ENCODE data around the gene ZNF532. TPM values are rescaled to one million over a fixed set of nuclear protein-coding genes. Genes with fewer than 3 reads are reported as not detected.

ZNF532 gene
- total RNA-seq, 4 donors from 2014 or later, result 16.2 to 26.9 (median 22.7) TPM

GRCh38 chr18:58992301-58993231 is 127.9 kb downstream of the ZNF532 start:
- H3K4me1 ChIP-seq, result peaks cover 0 to 6% (median 0%) of the 10 kb centered on the region in 4 donors
- H3K27me3 ChIP-seq, result no peaks in the 10 kb centered on the region
- H3K9me3 ChIP-seq, result peaks cover 0 to 3% of the 10 kb centered on the region in 2 donors
- peak overlapping the region; percentile 32 to 63 (median 52) for H3K27ac ChIP-seq
- intact Hi-C loops (cut with DNase I; ENCODE audit: low total_unique reads) (no loop called here), in situ Hi-C loops (cut with MboI; ENCODE audit: low pct_ligation_motif_present in 1 of 4, low pct_unique_long_range_greater_than_20kb in 1 of 4, low sequenced_read_pairs in 3 of 4) (no loop called here)
- TF ChIP-seq CTCF (IDR thresholded peaks at IDR 0.05) (no peak), EP300 (IDR thresholded peaks at IDR 0.05; ENCODE audit: low read depth) (no peak), POLR2A (IDR thresholded peaks at IDR 0.05) (no peak), POLR2AphosphoS5 (IDR thresholded peaks at IDR 0.05) (no peak)
- DNase-seq, result no peak
- WGBS, 2 donors (ENCODE audit: low coverage in 1 of 2), result 61 to 74% methylated on average over 12 to 16 of the region's 16 CpGs
- no peak overlapping the region for H3K4me3 ChIP-seq
- H3K36me3 ChIP-seq, result no peaks in the 10 kb centered on the region

GRCh38 chr18:58993260-58993659 is 128.6 kb downstream of the ZNF532 start:
- intact Hi-C loops (cut with DNase I; ENCODE audit: low total_unique reads), result no loop called here
- Histone ChIP-seq H3K36me3 (no peaks in the 10 kb centered on the region), H3K9me3 (peaks cover 0 to 3% of the 10 kb centered on the region in 2 donors), H3K4me3 (no peak overlapping the region), H3K27me3 (no peaks in the 10 kb centered on the region), H3K4me1 (peaks cover 0 to 6% (median 0%) of the 10 kb centered on the region in 4 donors), H3K27ac (peak overlapping the region in 3 of 4 donors; percentile 51 to 63 (median 52))
- DNase-seq, result no peak
- in situ Hi-C loops (cut with MboI; ENCODE audit: low pct_ligation_motif_present in 1 of 4, low pct_unique_long_range_greater_than_20kb in 1 of 4, low sequenced_read_pairs in 3 of 4), result no loop called here
- TF ChIP-seq POLR2A (IDR thresholded peaks at IDR 0.05) (no peak), POLR2AphosphoS5 (IDR thresholded peaks at IDR 0.05) (no peak), CTCF (IDR thresholded peaks at IDR 0.05) (no peak), EP300 (IDR thresholded peaks at IDR 0.05; ENCODE audit: low read depth) (no peak)
- WGBS, 2 donors (ENCODE audit: low coverage in 1 of 2), result 36 to 53% methylated on average over 4 of the region's 4 CpGs

GRCh38 chr18:58995663-58996062 is 131.0 kb downstream of the ZNF532 start:
- Histone ChIP-seq H3K4me1 (peaks cover 0 to 6% (median 0%) of the 10 kb centered on the region in 4 donors), H3K36me3 (no peaks in the 10 kb centered on the region), H3K27me3 (no peaks in the 10 kb centered on the region), H3K4me3 (no peak overlapping the region), H3K9me3 (no peaks in the 10 kb centered on the region), H3K27ac (peak overlapping the region in 3 of 4 donors; percentile 22 to 45 (median 23))
- in situ Hi-C loops (cut with MboI; ENCODE audit: low pct_ligation_motif_present in 1 of 4, low pct_unique_long_range_greater_than_20kb in 1 of 4, low sequenced_read_pairs in 3 of 4) (no loop called here), intact Hi-C loops (cut with DNase I; ENCODE audit: low total_unique reads) (no loop called here)
- 38 to 79% methylated on average over 4 to 5 of the region's 5 CpGs for WGBS, 2 donors (ENCODE audit: low coverage in 1 of 2)
- no peak for TF ChIP-seq POLR2AphosphoS5 (IDR thresholded peaks at IDR 0.05)
- no peak for TF ChIP-seq POLR2A (IDR thresholded peaks at IDR 0.05)
- TF ChIP-seq CTCF (IDR thresholded peaks at IDR 0.05), result no peak
- no peak for DNase-seq

- in situ Hi-C loops (cut with MboI; ENCODE audit: low pct_ligation_motif_present in 1 of 4, low pct_unique_long_range_greater_than_20kb in 1 of 4, low sequenced_read_pairs in 3 of 4) (no loop called here), intact Hi-C loops (cut with DNase I; ENCODE audit: low total_unique reads) (no loop called here)
- DNase-seq, result no peak
- peak overlapping the region in 3 of 4 donors; percentile 29 to 57 (median 30) for H3K27ac ChIP-seq
- WGBS, 2 donors (ENCODE audit: low coverage in 1 of 2), result 56 to 58% methylated on average over 7 to 12 of the region's 12 CpGs
- H3K4me1 ChIP-seq, result peaks cover 0 to 6% (median 0%) of the 10 kb centered on the region in 4 donors
- H3K9me3 ChIP-seq, result no peaks in the 10 kb centered on the region
- TF ChIP-seq EP300 (IDR thresholded peaks at IDR 0.05; ENCODE audit: low read depth), result no peak
- no peak for TF ChIP-seq POLR2AphosphoS5 (IDR thresholded peaks at IDR 0.05)
- no peak for TF ChIP-seq POLR2A (IDR thresholded peaks at IDR 0.05)
- no peak for TF ChIP-seq CTCF (IDR thresholded peaks at IDR 0.05)
- no peaks in the 10 kb centered on the region for H3K36me3 ChIP-seq
- no peak overlapping the region for H3K4me3 ChIP-seq
- no peaks in the 10 kb centered on the region for H3K27me3 ChIP-seq
Measured at GRCh38 chr18:58996131-58996641, 131.5 kb downstream of the ZNF532 start.
